CD14-positive monocyte (primary cell): ENCODE measurements around the gene CHAD. TPM values are rescaled to one million over a fixed set of nuclear protein-coding genes. Genes with fewer than 3 reads are reported as not detected.

ENCODE experiments used
- DNase-seq, 3 donors: peaks; one replicate each; pipeline ENCODE4 v3.0.0-alpha.2; 2011 to 2022
- H2AFZ ChIP-seq: 2 replicates; pipeline ENCODE4 v1.6.0; 2012; ENCODE audit warnings: mild to moderate bottlenecking, low read depth, low read length, inconsistent platforms; ENCODE audit not compliant: insufficient read depth, poor library complexity, severe bottlenecking
- H3K27ac ChIP-seq, 2 donors: 1 replicate in 1 of 2; 2 replicates in 1 of 2; pipeline ENCODE4 v1.5.1; 2012 to 2013; ENCODE audit warnings: low read length in 2 of 2, control low read depth in 1 of 2, inconsistent platforms in 1 of 2, low read depth in 1 of 2, mild to moderate bottlenecking in 1 of 2
- H3K27me3 ChIP-seq, 2 donors: one replicate each; pipeline versions ENCODE4 v1.6.0 to v1.6.1; 2011 to 2013; ENCODE audit warnings: low read length in 2 of 2; ENCODE audit not compliant: control insufficient read depth in 2 of 2, insufficient read depth in 2 of 2
- H3K36me3 ChIP-seq, 2 donors: replicated peaks in 1 of 2; 1 replicate in 1 of 2; 2 replicates in 1 of 2; pipeline versions ENCODE4 v1.5.1 to v1.6.1; 2012 to 2013; ENCODE audit warnings: low read length in 2 of 2, control low read depth in 1 of 2, inconsistent platforms in 1 of 2, mild to moderate bottlenecking in 1 of 2; ENCODE audit not compliant: insufficient read depth in 2 of 2, control insufficient read depth in 1 of 2
- H3K4me1 ChIP-seq, 2 donors: 1 replicate in 1 of 2; 2 replicates in 1 of 2; pipeline versions ENCODE4 v1.5.1 to v1.6.1; 2012 to 2013; ENCODE audit warnings: low read length in 2 of 2, control low read depth in 1 of 2, inconsistent platforms in 1 of 2, mild to moderate bottlenecking in 1 of 2, moderate library complexity in 1 of 2; ENCODE audit not compliant: insufficient read depth in 2 of 2, control insufficient read depth in 1 of 2
- H3K4me2 ChIP-seq: replicated peaks from 2 replicates; pipeline ENCODE3; 2012; ENCODE audit warnings: low read length, moderate library complexity, mild to moderate bottlenecking; ENCODE audit not compliant: poor library complexity, severe bottlenecking; ENCODE audit errors: extremely low read depth
- H3K4me3 ChIP-seq, 3 experiments: fragments of 200-600 bp in 1 of 3; sonication (generic) in 1 of 3; replicated peaks in 1 of 3; 1 replicate in 2 of 3; 2 replicates in 1 of 3; pipeline ENCODE4 v1.5.1; 2011 to 2013; ENCODE audit warnings: low read length in 3 of 3, mild to moderate bottlenecking in 3 of 3, control low read depth in 2 of 3, low read depth in 2 of 3, inconsistent platforms in 1 of 3, moderate library complexity in 1 of 3
- H3K79me2 ChIP-seq: 2 replicates; pipeline ENCODE4 v1.6.0; 2012; ENCODE audit warnings: mild to moderate bottlenecking, control low read depth, inconsistent platforms, low read length, moderate library complexity; ENCODE audit not compliant: insufficient read depth
- H3K9ac ChIP-seq: 2 replicates; pipeline ENCODE4 v1.6.0; 2017; ENCODE audit warnings: low read length, mild to moderate bottlenecking; ENCODE audit not compliant: insufficient read depth, poor library complexity, severe bottlenecking
- H3K9me3 ChIP-seq, 2 donors: replicated peaks in 1 of 2; 1 replicate in 1 of 2; 2 replicates in 1 of 2; pipeline versions ENCODE4 v1.5.1 to v1.6.1; 2012 to 2013; ENCODE audit warnings: low read length in 2 of 2, control low read depth in 1 of 2; ENCODE audit not compliant: control insufficient read depth in 1 of 2, insufficient read depth in 1 of 2
- H4K20me1 ChIP-seq: 2 replicates; pipeline ENCODE4 v1.6.0; 2012; ENCODE audit warnings: mild to moderate bottlenecking, low read length, control low read depth, moderate library complexity; ENCODE audit not compliant: insufficient read depth
- H3K27ac Mint-ChIP-seq, 7 donors: one replicate each; pipeline ENCODE4 v1.8.0; 2020; ENCODE audit warnings: mild to moderate bottlenecking in 7 of 7, mixed read lengths in 7 of 7, moderate library complexity in 6 of 7, inconsistent platforms in 2 of 7
- H3K27me3 Mint-ChIP-seq, 3 donors: one replicate each; pipeline ENCODE4 v1.8.0; 2021 to 2022; ENCODE audit warnings: low read depth in 3 of 3, mild to moderate bottlenecking in 3 of 3, mixed read lengths in 3 of 3, moderate library complexity in 3 of 3, inconsistent platforms in 1 of 3
- H3K36me3 Mint-ChIP-seq, 2 donors: one replicate each; pipeline ENCODE4 v1.8.0; 2020; ENCODE audit warnings: mixed read lengths in 2 of 2, inconsistent platforms in 1 of 2, mild to moderate bottlenecking in 1 of 2
- H3K4me1 Mint-ChIP-seq: one replicate; pipeline ENCODE4 v1.8.0; 2020; ENCODE audit warnings: mild to moderate bottlenecking, mixed read lengths
- H3K4me3 Mint-ChIP-seq, 2 donors: one replicate each; pipeline ENCODE4 v1.8.0; 2020; ENCODE audit warnings: mild to moderate bottlenecking in 2 of 2, mixed read lengths in 2 of 2, moderate library complexity in 1 of 2
- H3K9me3 Mint-ChIP-seq, 7 donors: one replicate each; pipeline ENCODE4 v1.8.0; 2020 to 2022; ENCODE audit warnings: mixed read lengths in 7 of 7, mild to moderate bottlenecking in 6 of 7, moderate library complexity in 6 of 7, inconsistent platforms in 2 of 7
- WGBS: methylation state at CpG from one replicate; pipeline ENCODE4 v1.1.5; 2013; ENCODE audit warnings: missing lambda C conversion rate; ENCODE audit not compliant: insufficient coverage; 5-methylcytosine and 5-hydroxymethylcytosine counted together
- intact Hi-C, 2 donors: fragments of 100-400 bp; cut with micrococcal nuclease; formaldehyde crosslinking; loops; one replicate each; pipeline versions ENCODE4 v1.15.0 to v1.15.1; 2023
- polyA plus RNA-seq, 3 donors: library from polyadenylated mRNA; depleted of rRNA in 1 of 3; unstranded in 2 of 3; stranded (reverse) in 1 of 3; fragments of 300-500 nt in 2 of 3; fragments of >200 nt in 1 of 3; fragmentation: Illumina TruSeq in 2 of 3; gene quantifications; 1 replicate in 2 of 3; 2 replicates in 1 of 3; pipeline ENCODE4 v1.2.3, GENCODE V29; 2012 to 2021
- TF ChIP-seq, protein P1 (sequence below): fragments of 200-600 bp; IDR thresholded peaks from one replicate; pipeline ENCODE4 v1.8.0; 2022; ENCODE audit warnings: antibody characterized with exemption, mild to moderate bottlenecking

Gene CHAD
- polyA plus RNA-seq, 3 donors: not detected

DNA sequence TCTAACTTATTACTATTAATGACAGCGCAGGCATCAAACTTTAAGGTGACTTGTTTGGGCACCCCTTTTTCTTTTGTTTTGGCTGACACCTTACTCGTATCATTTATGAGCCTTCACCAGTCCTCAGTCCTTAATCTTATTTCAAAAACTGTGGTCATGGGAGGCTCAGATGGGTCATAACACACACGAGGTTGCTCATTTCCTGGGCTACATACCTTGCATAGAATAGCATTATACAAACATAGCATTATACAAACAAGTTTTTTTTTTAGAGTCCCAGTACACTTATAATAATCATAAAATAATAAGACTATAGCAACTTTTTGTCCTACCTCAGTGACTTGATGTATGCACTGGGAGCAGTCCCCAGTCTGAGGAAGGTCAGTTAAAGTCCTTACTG is 53.9 kb downstream of the CHAD start:
- Mint-ChIP-seq H3K27me3 (peaks cover 0 to 6% (median 1%) of the 10 kb centered on the region in 3 donors), H3K4me1 (peaks cover 6% of the 10 kb centered on the region), H3K36me3 (no peaks in the 10 kb centered on the region), H3K4me3 (no peak overlapping the region), H3K27ac (no peak overlapping the region), H3K9me3 (peaks cover 0 to 9% (median 5%) of the 10 kb centered on the region in 7 donors)
- Histone ChIP-seq H3K36me3 (no peaks in the 10 kb centered on the region), H3K27ac (no peak overlapping the region), H3K79me2 (no peaks in the 10 kb centered on the region), H3K4me3 (no peak overlapping the region), H3K9me3 (no peaks in the 10 kb centered on the region), H3K4me2 (no peak overlapping the region), H3K4me1 (no peaks in the 10 kb centered on the region), H2AFZ (no peak overlapping the region), H3K27me3 (no peaks in the 10 kb centered on the region), H3K9ac (no peak overlapping the region), H4K20me1 (no peaks in the 10 kb centered on the region)
- intact Hi-C loops: no loop called here
- no peak for DNase-seq
- TF ChIP-seq, protein P1, sequence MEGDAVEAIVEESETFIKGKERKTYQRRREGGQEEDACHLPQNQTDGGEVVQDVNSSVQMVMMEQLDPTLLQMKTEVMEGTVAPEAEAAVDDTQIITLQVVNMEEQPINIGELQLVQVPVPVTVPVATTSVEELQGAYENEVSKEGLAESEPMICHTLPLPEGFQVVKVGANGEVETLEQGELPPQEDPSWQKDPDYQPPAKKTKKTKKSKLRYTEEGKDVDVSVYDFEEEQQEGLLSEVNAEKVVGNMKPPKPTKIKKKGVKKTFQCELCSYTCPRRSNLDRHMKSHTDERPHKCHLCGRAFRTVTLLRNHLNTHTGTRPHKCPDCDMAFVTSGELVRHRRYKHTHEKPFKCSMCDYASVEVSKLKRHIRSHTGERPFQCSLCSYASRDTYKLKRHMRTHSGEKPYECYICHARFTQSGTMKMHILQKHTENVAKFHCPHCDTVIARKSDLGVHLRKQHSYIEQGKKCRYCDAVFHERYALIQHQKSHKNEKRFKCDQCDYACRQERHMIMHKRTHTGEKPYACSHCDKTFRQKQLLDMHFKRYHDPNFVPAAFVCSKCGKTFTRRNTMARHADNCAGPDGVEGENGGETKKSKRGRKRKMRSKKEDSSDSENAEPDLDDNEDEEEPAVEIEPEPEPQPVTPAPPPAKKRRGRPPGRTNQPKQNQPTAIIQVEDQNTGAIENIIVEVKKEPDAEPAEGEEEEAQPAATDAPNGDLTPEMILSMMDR: no peak
- WGBS: 100% methylated on average over 2 of the region's 3 CpGs

Other genes with a start within 250 kb of the CHAD start
- gene TMEM92, start 194.4 kb downstream of the CHAD start, polyA plus RNA-seq: not detected
- gene XYLT2, start 122.8 kb downstream of the CHAD start, polyA plus RNA-seq: 10 to 100 TPM in 1 of 3 donors, 1 to 10 TPM in 2; 4.4 to 10.2 (median 4.4) TPM
- gene MRPL27, start 95.7 kb downstream of the CHAD start, polyA plus RNA-seq: 10 to 100 TPM; 33.2 to 82.3 (median 75.3) TPM
- gene EME1, start 95.7 kb downstream of the CHAD start, polyA plus RNA-seq: under 1 TPM; 0.33 to 0.76 (median 0.43) TPM
- 10 to 100 TPM; 36.6 to 48.9 (median 45.7) TPM for gene LRRC59, start 71.4 kb downstream of the CHAD start, polyA plus RNA-seq
- 10 to 100 TPM in 1 of 3 donors, 1 to 10 TPM in 2; 2.8 to 24.4 (median 5.5) TPM for gene ACSF2, start 42.7 kb downstream of the CHAD start, polyA plus RNA-seq
- gene RSAD1, start 10.0 kb upstream of the CHAD start, polyA plus RNA-seq: 10 to 100 TPM; 20.6 to 40.0 (median 21.2) TPM
- gene MYCBPAP, start 39.6 kb upstream of the CHAD start, polyA plus RNA-seq: not detected
- not detected for gene EPN3, start 63.9 kb upstream of the CHAD start, polyA plus RNA-seq
- 10 to 100 TPM in 2 of 3 donors, 1 to 10 TPM in 1; 9.3 to 37.8 (median 12.2) TPM for gene SPATA20, start 78.3 kb upstream of the CHAD start, polyA plus RNA-seq
- under 1 TPM in 1 of 3 donors, not detected in 2; 0.03 TPM for gene CACNA1G, start 91.8 kb upstream of the CHAD start, polyA plus RNA-seq
- 10 to 100 TPM in 2 of 3 donors, 1 to 10 TPM in 1; 2.7 to 74.5 (median 11.4) TPM for gene ABCC3, start 166.0 kb upstream of the CHAD start, polyA plus RNA-seq
- 10 to 100 TPM in 1 of 3 donors, 1 to 10 TPM in 2; 3.4 to 21.8 (median 3.4) TPM for gene ANKRD40, start 239.0 kb upstream of the CHAD start, polyA plus RNA-seq